GM21825 (cell line): ENCODE results near the gene MED27.
"Not testable (repeated sequence)": the region's sequence is repeated elsewhere in the genome, so short reads cannot be mapped to it uniquely, and the experiment has no call there.

Source experiments
- ATAC-seq: cut with Tn5 transposase; IDR thresholded peaks from one replicate; pipeline ENCODE4 v1.9.1; 2021; ENCODE audit warnings: mild to moderate bottlenecking, moderate library complexity; ENCODE audit not compliant: unreplicated experiment

Gene MED27

GRCh38 chr9:131937451-131937850 lies 142.2 kb downstream of the MED27 start:
- no peak for ATAC-seq

- no peak for ATAC-seq
Observed at GRCh38 chr9:131936929-131937328, 142.7 kb downstream of the MED27 start.

GRCh38 chr9:131934673-131935072 lies 145.0 kb downstream of the MED27 start:
- ATAC-seq = no peak

GRCh38 chr9:131927091-131927490 lies 152.6 kb downstream of the MED27 start:
- no peak for ATAC-seq

- no peak for ATAC-seq
Observed at GRCh38 chr9:131926360-131926922, 153.2 kb downstream of the MED27 start.

- no peak for ATAC-seq
Observed at GRCh38 chr9:131925677-131926177, 153.9 kb downstream of the MED27 start.

- ATAC-seq = no peak
Observed at GRCh38 chr9:131923766-131924165, 155.9 kb downstream of the MED27 start.

GRCh38 chr9:131923132-131923671 lies 156.5 kb downstream of the MED27 start:
- no peak for ATAC-seq

GRCh38 chr9:131921635-131922034 lies 158.0 kb downstream of the MED27 start:
- not testable (repeated sequence) for ATAC-seq

GRCh38 chr9:131919216-131919615 lies 160.5 kb downstream of the MED27 start:
- ATAC-seq = no peak

- no peak for ATAC-seq
Observed at GRCh38 chr9:131918481-131918880, 161.2 kb downstream of the MED27 start.

- no peak for ATAC-seq
Observed at GRCh38 chr9:131917009-131917408, 162.7 kb downstream of the MED27 start.

- no peak for ATAC-seq
Observed at GRCh38 chr9:131915181-131915580, 164.5 kb downstream of the MED27 start.

GRCh38 chr9:131912671-131913070 lies 167.0 kb downstream of the MED27 start:
- no peak for ATAC-seq

- no peak for ATAC-seq
Observed at GRCh38 chr9:131912069-131912468, 167.6 kb downstream of the MED27 start.

GRCh38 chr9:131910572-131910971 lies 169.1 kb downstream of the MED27 start:
- no peak for ATAC-seq

- ATAC-seq = no peak
Observed at GRCh38 chr9:131905144-131905543, 174.5 kb downstream of the MED27 start.

- no peak for ATAC-seq
Observed at GRCh38 chr9:131899296-131900228, 180.1 kb downstream of the MED27 start.

GRCh38 chr9:131892902-131893500 lies 186.7 kb downstream of the MED27 start:
- no peak for ATAC-seq

GRCh38 chr9:131892162-131892707 lies 187.4 kb downstream of the MED27 start:
- no peak for ATAC-seq

- ATAC-seq = no peak
Observed at GRCh38 chr9:131891598-131891997, 188.1 kb downstream of the MED27 start.
